Stimulated activated naive CD4-positive, alpha-beta T cell (primary cell): Measurements from ENCODE around the gene PDIK1L.

Experiments
- DNase-seq, 6 experiments: peaks; one replicate each; lab custom pipeline; 2025; lab: John Stamatoyannopoulos, UW

PDIK1L gene

DNA sequence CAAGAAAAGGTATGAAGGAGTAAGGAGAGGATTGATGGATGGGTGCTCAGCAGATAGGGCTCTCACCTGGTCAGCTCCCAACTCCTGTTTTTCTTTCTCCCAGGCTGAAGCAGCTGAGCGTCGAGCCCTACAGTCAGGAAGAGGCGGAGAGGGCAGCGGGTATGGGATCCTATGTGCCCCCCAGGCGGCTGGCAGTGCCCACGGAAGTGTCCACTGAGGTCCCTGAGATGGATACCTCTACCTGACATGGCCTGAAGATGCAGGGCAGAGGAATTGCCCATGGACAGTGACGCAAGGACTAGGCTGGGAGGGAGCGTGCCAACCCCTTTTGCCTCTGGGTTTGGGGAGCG lies 58.8 kb downstream of the PDIK1L start:
- no peak for DNase-seq

- DNase-seq: no peak
Observed at GRCh38 chr1:26171084-26172072, 59.8 kb downstream of the PDIK1L start, which contains the start of gene ZNF593OS. Gene ZNF593OS (minus strand): TSS chr1:26171832. CDS start chr1:26171661, 171 bp downstream.
